ENCODE data around the gene INPP5A. TPM values are rescaled to one million over a fixed set of nuclear protein-coding genes. Genes with fewer than 3 reads are reported as not detected.

Gene INPP5A
- total and polyA plus RNA-seq, 10 of the 15 experiments (the other 5 are each of a cell fraction or from before 2014, with no cell fraction given) = 0.52 to 15.0 (median 6.3) TPM

GRCh38 chr10:132669208-132669861 is 131.7 kb downstream of the INPP5A start:
- no peak overlapping the region for H3K9ac ChIP-seq (ENCODE audit: control insufficient read depth, insufficient read depth, low read length)
- intact Hi-C loops (cut with micrococcal nuclease; ENCODE audit: unreplicated experiment) = no loop called here

More at GRCh38 chr10:132669208-132669861, 131.7 kb downstream of the INPP5A start:
- SMC1A ChIA-PET (ENCODE audit: uncharacterized antibody, unreplicated experiment) = no interaction called here
- TF ChIP-seq SMAD5 (IDR thresholded peaks at IDR 0.05; ENCODE audit: low read depth) (no peak), BACH1 (IDR thresholded peaks at IDR 0.05; ENCODE audit: borderline replicate concordance) (no peak), POLR2AphosphoS5 (IDR thresholded peaks at IDR 0.05; ENCODE audit: low read length) (no peak), PAX8 (IDR thresholded peaks at IDR 0.05) (no peak), HCFC1 (IDR thresholded peaks at IDR 0.05; ENCODE audit: low read length) (no peak), NR2F1 (conservative IDR thresholded peaks at IDR 0.05) (no peak), ZBTB33 (IDR thresholded peaks at IDR 0.05) (no peak), MEF2A (IDR thresholded peaks at IDR 0.05; ENCODE audit: insufficient read depth, low read depth, low read length) (no peak), EGR1 (IDR thresholded peaks at IDR 0.05; ENCODE audit: borderline replicate concordance in 1 of 2, low read depth in 2 of 2, low read length in 2 of 2) (no peak), SIN3A (IDR thresholded peaks at IDR 0.05; ENCODE audit: low read depth, low read length) (no peak), BCL11A (IDR thresholded peaks at IDR 0.05; ENCODE audit: low read depth, low read length) (no peak)
- FAIRE-seq (no peak), DNase-seq (ENCODE audit: low read depth, low spot score) (no peak), ATAC-seq (no peak)
- H3K4me3 ChIP-seq = no peak overlapping the region
- no peak overlapping the region for H2AFZ ChIP-seq (ENCODE audit: control insufficient read depth, low read depth, low read length)
- no peaks in the 10 kb centered on the region; a peak in 1 of 4 replicates for H3K36me3 ChIP-seq (ENCODE audit: control insufficient read depth in 2 of 2, insufficient read depth in 2 of 2, low read length in 1 of 2)
- H3K4me2 ChIP-seq (ENCODE audit: control insufficient read depth, insufficient read depth) = no peak overlapping the region
- H3K27me3 ChIP-seq (replicated peaks in 1 of 2; ENCODE audit: control insufficient read depth in 2 of 2, insufficient read depth in 2 of 2, low read length in 1 of 2) = no peaks in the 10 kb centered on the region
- no TSS peak for BruUV-seq (replicated peaks)
- no peaks in the 10 kb centered on the region for H4K20me1 ChIP-seq (ENCODE audit: control insufficient read depth, insufficient read depth)
- H3K79me2 ChIP-seq (ENCODE audit: control insufficient read depth, insufficient read depth, low read length) = no peaks in the 10 kb centered on the region
- RAD21 ChIA-PET (ENCODE audit: unreplicated experiment) = no interaction called here
- no peaks in the 10 kb centered on the region for H3K9me3 ChIP-seq (replicated peaks; ENCODE audit: control insufficient read depth, insufficient read depth, low read length)
- CTCF ChIA-PET = no interaction called here
- no peaks in the 10 kb centered on the region for H3K4me1 ChIP-seq (ENCODE audit: control insufficient read depth, insufficient read depth, low read length)
- 73% methylated on average over 22 of the region's 23 CpGs for WGBS (ENCODE audit: insufficient coverage, insufficient replicate concordance, low lambda C conversion rate, missing lambda C conversion rate)
- H3K27ac ChIP-seq (ENCODE audit: control insufficient read depth, insufficient read depth) = no peak overlapping the region
- POLR2A ChIA-PET = no interaction called here
- in situ Hi-C loops (cut with MboI) = no loop called here

All from GM12878 (cell line).